Activated CD8-positive, alpha-beta memory T cell treated with anti-CD3 and anti-CD28 coated beads, Interleukin-2, amount 10 ng/mL, durations not matched to agents 7 days and 5 days (primary cell): ENCODE results near the gene PRR18. TPM values are rescaled to one million over a fixed set of nuclear protein-coding genes. Genes with fewer than 3 reads are reported as not detected.

Experiments
- ATAC-seq: fragments of 150-1000 bp; cut with Tn5 transposase; one replicate; pipeline ENCODE4 v1.10.0; 2021; ENCODE audit warnings: moderate library complexity
- CTCF ChIA-PET: fragments of 350-600 bp; sonication (Branson Sonifier 250); formaldehyde crosslinking; loops from one replicate; lab custom pipeline; 2021; ENCODE audit warnings: antibody characterized with exemption; lab: Charles Lee
- DNase-seq: peaks from one replicate; pipeline ENCODE4 v3.0.0-alpha.2; 2020
- H3K27ac Mint-ChIP-seq: one replicate; pipeline ENCODE4 v1.8.0; 2021; ENCODE audit warnings: mild to moderate bottlenecking, mixed read lengths
- H3K27me3 Mint-ChIP-seq: one replicate; pipeline ENCODE4 v1.8.0; 2021; ENCODE audit warnings: mixed read lengths
- H3K36me3 Mint-ChIP-seq: one replicate; pipeline ENCODE4 v1.8.0; 2021; ENCODE audit warnings: mild to moderate bottlenecking, mixed read lengths
- H3K4me1 Mint-ChIP-seq: one replicate; pipeline ENCODE4 v1.8.0; 2021; ENCODE audit warnings: mixed read lengths
- H3K4me3 Mint-ChIP-seq: one replicate; pipeline ENCODE4 v1.8.0; 2021; ENCODE audit warnings: mild to moderate bottlenecking, moderate library complexity, mixed read lengths
- H3K9me3 Mint-ChIP-seq: one replicate; pipeline ENCODE4 v1.8.0; 2022; ENCODE audit warnings: low read depth, mixed read lengths
- total RNA-seq, 2 experiments: library from RNA; stranded (reverse); gene quantifications; one replicate each; pipeline ENCODE4 v1.2.3, GENCODE V29; 2021

Gene PRR18
- total RNA-seq, 2 experiments from 2014 or later = not detected

DNA sequence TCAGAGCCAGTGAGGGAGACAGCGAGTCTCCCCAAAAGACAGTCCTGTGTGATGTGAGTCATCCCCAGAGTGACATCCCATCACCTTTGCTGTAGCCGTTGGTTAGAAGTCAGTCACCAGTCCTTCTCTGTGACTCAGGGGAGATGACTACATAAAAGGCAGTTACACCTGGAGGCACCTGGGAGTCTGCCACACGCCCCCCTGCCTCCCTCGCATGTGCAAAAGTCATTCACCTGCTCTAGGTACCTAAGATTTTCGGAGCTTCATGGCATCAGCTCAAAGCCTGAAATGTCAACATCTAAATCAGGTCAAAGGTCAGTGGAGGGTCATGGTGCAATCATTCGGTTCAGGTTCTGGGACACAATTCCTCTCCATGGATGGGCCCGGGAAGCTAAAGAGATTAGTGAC is 50.3 kb downstream of the PRR18 start:
- DNase-seq (peak; percentile 62), ATAC-seq (peak; percentile 49)
- H3K4me1 Mint-ChIP-seq = peaks cover 32% of the 10 kb centered on the region
- no peak overlapping the region for H3K4me3 Mint-ChIP-seq
- no peaks in the 10 kb centered on the region for H3K36me3 Mint-ChIP-seq
- CTCF ChIA-PET = interaction anchor here (0.7 to 1.3 kb wide), 3 partner anchors 18 to 143 kb away, joined by 3 to 4 read pairs (median 3); no protein-coding TSS in a partner anchor
- H3K27me3 Mint-ChIP-seq = peaks cover 47% of the 10 kb centered on the region
- H3K27ac Mint-ChIP-seq = no peak overlapping the region
- no peaks in the 10 kb centered on the region for H3K9me3 Mint-ChIP-seq

Other genes with a start within 250 kb of the PRR18 start
- not detected for gene TBXT, start 140.5 kb downstream of the PRR18 start, total RNA-seq
- 10 to 100 TPM; 35.6 to 40.0 TPM for gene SFT2D1, start 34.2 kb upstream of the PRR18 start, total RNA-seq
- gene MPC1, start 74.5 kb upstream of the PRR18 start, total RNA-seq = 10 to 100 TPM; 29.4 to 37.4 TPM